HG02763 (cell line): ENCODE measurements around the gene TRAPPC11.
"Not testable (repeated sequence)": the region's sequence is repeated elsewhere in the genome, so short reads cannot be mapped to it uniquely, and the experiment has no call there.

Experiments used
- ATAC-seq: cut with Tn5 transposase; IDR thresholded peaks from one replicate; pipeline ENCODE4 v1.9.1; 2021; ENCODE audit warnings: mild to moderate bottlenecking, moderate library complexity; ENCODE audit not compliant: unreplicated experiment

TRAPPC11 gene

DNA sequence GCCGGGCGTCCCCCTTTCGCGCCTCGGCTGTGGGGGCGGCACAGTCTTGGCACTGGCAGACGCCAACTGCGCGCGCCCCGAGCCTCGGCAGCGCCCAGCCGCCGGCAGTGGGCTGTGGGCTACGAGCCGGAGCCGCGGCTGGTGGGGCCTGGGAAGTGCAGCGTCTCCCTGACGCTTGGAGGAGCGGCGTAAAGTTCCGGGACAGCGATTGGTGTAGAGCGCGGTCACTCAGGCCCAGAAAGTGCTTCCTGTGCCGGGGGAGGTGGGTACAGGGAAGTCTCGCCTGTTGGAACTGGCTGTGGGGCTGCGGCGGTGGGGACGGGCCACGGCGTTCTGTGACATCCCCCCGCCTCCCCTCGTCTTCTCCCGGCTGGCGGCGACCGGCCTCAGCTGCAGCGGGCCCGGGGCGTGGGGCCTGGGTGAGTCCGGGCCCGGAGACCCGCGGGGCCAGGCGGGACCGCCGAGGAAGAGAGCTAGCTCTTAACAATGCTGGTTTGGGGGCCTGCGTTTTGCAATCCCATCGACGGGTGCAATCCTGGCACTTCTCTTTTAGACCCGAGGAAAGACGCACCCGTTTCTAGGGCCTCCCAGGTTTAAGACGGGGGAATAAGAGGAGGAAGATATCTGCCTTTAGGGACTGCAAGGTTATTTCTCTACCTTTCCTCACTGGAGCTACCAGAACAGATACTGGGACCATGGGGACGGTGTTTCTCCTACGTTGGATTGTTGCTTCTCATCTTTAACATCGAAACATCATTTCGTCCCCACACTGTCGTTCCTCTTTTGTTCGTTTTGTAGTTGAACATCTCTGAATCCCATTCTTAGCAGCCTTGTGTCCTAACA is at the start of gene TRAPPC11, which contains the start of gene RWDD4:
TSS of gene TRAPPC11 (plus strand) at position 265 of the 843 bp plus-strand sequence. CDS start 4,575 bp downstream, outside the sequence.
TSS of gene RWDD4 (minus strand) at position 157 of the 843 bp plus-strand sequence. CDS start 233 bp downstream, outside the sequence.
- ATAC-seq: peak; percentile 99

DNA sequence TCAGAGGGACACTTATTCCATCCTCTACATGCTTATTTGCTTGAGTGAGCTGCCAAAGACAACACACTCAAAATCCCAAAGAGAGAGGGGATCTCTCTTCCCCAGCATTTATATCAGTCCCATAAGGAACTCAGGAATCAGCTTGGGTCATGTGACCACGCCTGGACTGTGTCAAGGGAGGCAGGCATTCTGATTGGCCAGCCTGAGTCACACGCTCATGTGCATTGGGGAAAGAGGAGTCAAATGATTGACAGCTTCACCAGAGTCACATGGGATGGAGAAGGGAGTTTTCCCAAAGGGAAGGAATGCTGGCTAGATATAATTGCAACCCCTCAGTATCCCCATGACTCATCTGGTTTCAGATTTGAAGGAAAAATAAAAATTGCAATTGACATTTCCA is 49.1 kb upstream of the TRAPPC11 start:
- ATAC-seq: no peak

DNA sequence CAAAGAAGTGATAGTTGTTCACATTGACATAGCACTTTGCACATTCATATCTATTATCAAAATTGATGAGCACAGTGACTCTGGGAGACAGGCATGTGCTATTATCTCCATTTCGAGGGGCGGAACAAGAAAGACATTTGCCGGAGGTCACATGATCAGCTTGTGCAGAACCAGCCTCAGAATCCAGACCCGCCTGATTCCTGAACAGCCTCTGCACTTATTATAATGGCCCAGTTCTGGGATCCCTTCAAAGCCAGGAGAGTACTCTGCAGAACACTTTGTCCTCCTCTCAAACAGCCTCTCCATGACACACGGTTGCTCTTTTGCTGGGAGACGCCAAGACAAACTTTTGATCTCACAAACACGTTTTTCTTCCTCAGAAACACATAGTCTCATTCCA is 48.5 kb upstream of the TRAPPC11 start:
- ATAC-seq: no peak

GRCh38 chr4:183611210-183611830 is 47.8 kb upstream of the TRAPPC11 start:
- no peak for ATAC-seq

GRCh38 chr4:183612329-183613250 is 46.5 kb upstream of the TRAPPC11 start:
- ATAC-seq: no peak

- no peak for ATAC-seq
Observed at GRCh38 chr4:183617075-183617474, 42.0 kb upstream of the TRAPPC11 start.

DNA sequence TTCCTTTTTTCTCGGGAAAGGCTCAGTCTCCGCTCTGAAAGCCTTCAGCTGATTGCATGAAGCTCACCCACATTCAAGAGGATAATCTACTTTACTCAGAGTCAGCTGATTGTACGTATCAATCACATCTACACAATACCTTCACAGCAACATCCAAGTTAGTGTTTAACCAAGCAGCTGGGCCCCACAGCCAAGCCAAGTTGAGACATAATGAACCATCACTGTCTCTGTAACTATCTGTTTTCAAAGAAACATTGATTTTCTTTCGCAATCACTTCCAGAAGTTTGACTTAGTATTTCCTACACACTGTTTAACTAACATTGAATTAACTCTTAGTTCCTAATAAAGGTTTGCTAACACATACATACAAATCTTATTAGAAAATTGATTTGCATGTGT is 40.4 kb upstream of the TRAPPC11 start:
- ATAC-seq: no peak

DNA sequence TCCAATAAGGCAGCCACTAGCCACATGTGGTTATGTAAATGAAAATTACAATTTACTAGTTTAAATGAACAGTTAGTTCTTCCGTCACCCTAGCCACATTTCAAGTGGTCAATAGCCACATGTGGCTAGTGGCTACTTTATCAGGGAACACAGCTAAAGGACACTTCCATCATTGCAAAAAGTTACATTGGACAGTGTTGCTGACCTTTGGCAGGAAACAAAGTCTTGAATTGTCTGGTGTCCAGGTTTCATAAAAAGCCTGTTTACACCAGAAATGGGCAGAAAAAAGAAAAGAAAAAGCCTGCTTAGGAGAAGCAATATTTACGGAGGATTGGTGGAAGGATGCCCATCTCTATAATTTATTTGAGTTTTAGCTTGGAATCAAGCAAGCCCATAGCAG is 38.7 kb upstream of the TRAPPC11 start:
- no peak for ATAC-seq

- ATAC-seq: no peak
Observed at GRCh38 chr4:183621875-183622274, 37.2 kb upstream of the TRAPPC11 start.

- ATAC-seq: no peak
Observed at GRCh38 chr4:183624548-183624947, 34.5 kb upstream of the TRAPPC11 start.

DNA sequence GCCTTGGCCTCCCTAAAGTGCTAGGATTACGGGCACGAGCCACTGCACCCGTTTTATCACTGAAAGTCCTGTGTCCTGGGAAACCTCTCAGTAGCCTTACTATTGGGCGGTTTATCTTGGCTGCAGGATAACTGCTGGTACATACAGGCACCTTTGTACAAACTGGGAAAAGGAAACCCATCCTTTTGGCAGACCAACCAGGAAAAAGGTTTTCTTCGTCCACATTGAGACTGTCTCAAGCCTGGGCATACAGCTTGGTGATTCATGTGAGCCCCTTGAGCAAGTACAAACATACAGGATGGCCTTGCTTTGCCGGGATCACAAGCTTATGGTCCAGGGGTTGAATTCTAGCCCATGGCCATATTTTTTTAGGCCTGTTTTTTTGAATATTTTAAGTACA is 32.9 kb upstream of the TRAPPC11 start:
- no peak for ATAC-seq

GRCh38 chr4:183627286-183627685 is 31.8 kb upstream of the TRAPPC11 start:
- ATAC-seq: not testable (repeated sequence)

DNA sequence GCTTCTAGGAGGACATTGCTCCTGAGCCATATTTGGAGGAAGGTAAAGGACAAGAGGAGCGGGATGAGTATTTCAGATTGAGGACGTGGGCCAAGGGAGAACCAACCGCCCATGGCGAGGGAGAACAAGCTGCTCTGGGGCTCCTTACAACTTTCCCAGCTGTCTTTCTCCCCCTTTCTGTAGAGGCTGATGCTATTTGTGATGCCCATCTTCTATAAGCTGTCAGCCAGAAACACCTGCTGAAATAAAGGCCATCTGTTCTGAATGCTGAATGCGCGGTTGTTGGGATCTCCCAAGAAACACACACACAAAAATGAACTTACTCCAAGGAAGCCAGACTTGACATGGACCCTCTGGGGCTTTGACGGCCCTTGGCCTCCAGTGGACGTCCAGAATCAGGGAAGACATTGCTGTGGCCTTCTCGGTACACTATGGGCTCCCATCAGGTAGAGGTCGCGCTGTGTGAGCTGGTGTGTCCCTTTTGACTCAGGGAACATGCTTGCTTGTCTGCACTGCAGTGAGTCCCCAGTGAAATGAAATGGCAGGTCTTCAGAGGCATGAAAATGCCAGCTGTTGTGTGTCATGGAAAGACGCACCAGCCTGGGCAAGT is 31.0 kb upstream of the TRAPPC11 start:
- ATAC-seq: no peak

DNA sequence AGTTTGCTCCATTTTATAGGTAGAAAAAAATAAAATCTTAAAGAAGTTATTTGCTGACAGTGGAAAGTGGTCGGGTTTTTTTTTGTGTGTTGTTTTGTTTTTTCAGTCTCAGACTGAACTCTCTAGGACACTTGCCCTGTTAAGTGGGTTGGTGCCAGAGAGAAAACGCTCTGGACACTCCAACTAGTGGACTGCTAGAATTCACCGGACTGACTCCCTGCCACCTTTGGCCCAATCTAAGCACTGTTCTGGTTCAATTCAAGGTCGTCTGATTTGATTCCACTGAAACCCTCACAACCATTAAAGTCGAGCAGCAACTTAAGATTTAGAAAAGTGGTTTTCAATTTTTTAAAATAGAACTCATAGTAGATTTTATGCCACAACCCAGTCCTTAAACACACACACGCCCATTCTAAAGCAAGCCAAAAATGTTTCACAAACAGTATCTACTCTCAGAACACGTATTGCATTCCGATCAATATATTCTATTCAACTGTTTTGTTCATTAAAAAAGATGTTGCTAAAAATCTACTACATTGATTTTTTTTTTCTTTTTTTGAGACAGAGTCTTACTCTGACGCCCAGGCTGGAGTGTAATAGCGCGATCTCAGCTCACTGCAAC is 27.4 kb upstream of the TRAPPC11 start:
- ATAC-seq: no peak

- ATAC-seq: no peak
Observed at GRCh38 chr4:183632689-183633088, 26.4 kb upstream of the TRAPPC11 start.

- no peak for ATAC-seq
Observed at GRCh38 chr4:183633476-183634400, 25.4 kb upstream of the TRAPPC11 start.

DNA sequence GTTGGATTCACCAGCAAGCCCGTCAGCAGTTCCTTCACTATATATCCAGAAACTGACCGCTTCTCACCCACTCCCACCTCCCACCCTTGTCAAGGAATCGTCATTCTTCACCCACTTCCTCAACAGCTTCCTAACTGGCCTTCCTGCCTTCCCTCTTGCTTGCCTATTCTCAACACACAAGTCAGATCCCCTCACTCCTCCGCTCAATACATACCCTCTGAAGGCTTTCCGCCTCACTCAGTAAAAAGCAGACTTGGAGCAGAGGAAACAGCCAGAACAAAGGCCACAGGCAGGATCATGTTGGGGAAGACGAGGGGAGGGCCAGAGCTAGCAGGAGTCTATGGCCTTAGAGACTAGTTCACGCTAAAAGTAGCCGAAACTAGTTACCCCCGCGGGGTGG is 23.8 kb upstream of the TRAPPC11 start:
- no peak for ATAC-seq

- no peak for ATAC-seq
Observed at GRCh38 chr4:183635741-183636140, 23.4 kb upstream of the TRAPPC11 start.

GRCh38 chr4:183636503-183636902 is 22.6 kb upstream of the TRAPPC11 start:
- no peak for ATAC-seq
